ENCODE results near the gene TFEB. TPM values are rescaled to one million over a fixed set of nuclear protein-coding genes. Genes with fewer than 3 reads are reported as not detected.

Gene TFEB
- total RNA-seq, 4 donors from 2014 or later, result 17.6 to 47.9 (median 22.9) TPM

- no peak for TF ChIP-seq CTCF (IDR thresholded peaks at IDR 0.05)
- no peak for TF ChIP-seq POLR2A (IDR thresholded peaks at IDR 0.05)
- Histone ChIP-seq H3K27ac (peak overlapping the region in 2 of 4 donors; percentile 22 to 73), H3K4me3 (no peak overlapping the region), H3K36me3 (no peaks in the 10 kb centered on the region), H3K9me3 (no peaks in the 10 kb centered on the region), H3K27me3 (no peaks in the 10 kb centered on the region), H3K4me1 (peaks cover 0 to 25% (median 23%) of the 10 kb centered on the region in 4 donors)
- no peak for DNase-seq
Observed at GRCh38 chr6:41713159-41713649, 22.2 kb downstream of the TFEB start.

- no peak for DNase-seq
- H3K4me3 ChIP-seq, result no peak overlapping the region
- TF ChIP-seq POLR2A (IDR thresholded peaks at IDR 0.05) (no peak), CTCF (IDR thresholded peaks at IDR 0.05) (no peak)
- H3K27me3 ChIP-seq, result no peaks in the 10 kb centered on the region
- no peaks in the 10 kb centered on the region for H3K9me3 ChIP-seq
- H3K4me1 ChIP-seq, result peaks cover 0 to 29% (median 28%) of the 10 kb centered on the region in 4 donors
- no peaks in the 10 kb centered on the region for H3K36me3 ChIP-seq
- H3K27ac ChIP-seq, result peak overlapping the region in 1 of 4 donors; percentile 73
Observed at GRCh38 chr6:41712651-41713103, 22.7 kb downstream of the TFEB start.

DNA sequence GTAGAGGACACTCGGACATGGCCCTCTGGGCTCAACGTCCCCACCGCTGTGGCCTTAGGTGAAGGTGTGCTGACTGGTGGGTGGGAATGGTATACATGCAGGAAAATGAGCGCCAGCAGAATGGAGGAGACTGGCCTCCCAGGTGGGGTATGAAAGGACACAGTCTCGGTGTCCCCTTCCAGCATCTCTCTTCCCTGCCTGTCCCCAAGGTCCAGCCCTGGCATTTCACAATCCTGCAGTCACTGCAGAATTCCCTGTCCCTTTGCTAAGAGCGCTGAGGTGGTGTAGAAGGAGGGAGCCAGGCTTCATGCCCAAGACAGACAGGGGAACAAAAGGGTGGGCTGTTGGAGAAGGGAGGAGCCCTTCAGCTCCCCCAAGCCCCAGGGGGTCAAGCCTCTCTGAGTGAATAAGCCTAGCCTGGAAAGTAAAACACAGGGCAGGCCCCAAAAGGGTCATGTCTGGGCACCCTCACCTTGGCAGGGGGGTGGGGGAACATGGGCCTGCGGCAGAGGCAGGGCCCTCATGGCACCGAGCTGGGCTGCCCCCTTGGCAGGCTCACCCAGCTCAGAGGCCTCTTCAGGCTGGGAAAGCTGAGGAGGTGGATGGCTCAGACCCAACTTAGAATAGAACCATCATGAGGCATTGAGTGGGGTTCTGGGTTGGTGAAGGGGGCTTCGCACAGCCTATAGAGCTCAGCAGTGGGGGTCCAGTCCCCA lies 23.9 kb downstream of the TFEB start:
- Histone ChIP-seq H3K36me3 (no peaks in the 10 kb centered on the region), H3K27ac (no peak overlapping the region), H3K9me3 (no peaks in the 10 kb centered on the region), H3K27me3 (no peaks in the 10 kb centered on the region), H3K4me3 (no peak overlapping the region), H3K4me1 (peaks cover 0 to 41% (median 31%) of the 10 kb centered on the region in 4 donors)
- DNase-seq, result no peak
- TF ChIP-seq CTCF (IDR thresholded peaks at IDR 0.05) (no peak), POLR2A (IDR thresholded peaks at IDR 0.05) (no peak)

DNA sequence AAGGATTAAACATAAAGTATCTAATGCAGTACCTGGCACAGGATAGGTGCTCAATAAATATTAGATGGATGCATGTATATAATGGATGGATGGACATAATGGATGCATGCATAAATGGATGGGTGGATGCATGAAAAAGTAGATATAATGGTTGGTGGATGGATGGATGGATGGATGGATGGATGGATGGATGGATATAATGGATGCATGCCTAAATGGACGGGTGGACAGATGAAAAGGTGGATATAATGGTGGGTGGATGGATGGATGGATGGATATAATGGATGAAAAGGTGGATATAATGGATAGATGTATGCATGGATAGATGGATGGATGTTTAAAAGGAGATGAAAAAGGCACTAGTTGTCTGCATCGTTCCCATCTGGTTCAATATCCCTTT lies 26.0 kb downstream of the TFEB start:
- Histone ChIP-seq H3K4me3 (no peak overlapping the region), H3K9me3 (no peaks in the 10 kb centered on the region), H3K36me3 (no peaks in the 10 kb centered on the region), H3K27me3 (no peaks in the 10 kb centered on the region), H3K27ac (no peak overlapping the region), H3K4me1 (peaks cover 0 to 47% (median 40%) of the 10 kb centered on the region in 4 donors)
- no peak for DNase-seq
- no peak for TF ChIP-seq CTCF (IDR thresholded peaks at IDR 0.05)
- TF ChIP-seq POLR2A (IDR thresholded peaks at IDR 0.05), result no peak

- Histone ChIP-seq H3K27ac (no peak overlapping the region), H3K36me3 (no peaks in the 10 kb centered on the region)
Observed at GRCh38 chr6:41708856-41709255, 26.6 kb downstream of the TFEB start.

More at GRCh38 chr6:41708856-41709255, 26.6 kb downstream of the TFEB start:
- no peaks in the 10 kb centered on the region for H3K27me3 ChIP-seq
- no peak for TF ChIP-seq POLR2A (IDR thresholded peaks at IDR 0.05)
- no peak for TF ChIP-seq CTCF (IDR thresholded peaks at IDR 0.05)
- DNase-seq, result no peak
- H3K9me3 ChIP-seq, result no peaks in the 10 kb centered on the region
- H3K4me1 ChIP-seq, result peaks cover 0 to 43% (median 41%) of the 10 kb centered on the region in 4 donors
- no peak overlapping the region for H3K4me3 ChIP-seq

All from Peyer's patch (tissue), 4 donors.